GOT3 (cell line): ENCODE measurements around the gene ATF7IP2.
"Not testable (repeated sequence)": the region's sequence is repeated elsewhere in the genome, so short reads cannot be mapped to it uniquely, and the experiment has no call there.

Source experiments
- DNase-seq: peaks from one replicate; lab custom pipeline; 2025; ENCODE audit warnings: mixed read lengths; lab: John Stamatoyannopoulos, UW

Gene ATF7IP2, protein sequence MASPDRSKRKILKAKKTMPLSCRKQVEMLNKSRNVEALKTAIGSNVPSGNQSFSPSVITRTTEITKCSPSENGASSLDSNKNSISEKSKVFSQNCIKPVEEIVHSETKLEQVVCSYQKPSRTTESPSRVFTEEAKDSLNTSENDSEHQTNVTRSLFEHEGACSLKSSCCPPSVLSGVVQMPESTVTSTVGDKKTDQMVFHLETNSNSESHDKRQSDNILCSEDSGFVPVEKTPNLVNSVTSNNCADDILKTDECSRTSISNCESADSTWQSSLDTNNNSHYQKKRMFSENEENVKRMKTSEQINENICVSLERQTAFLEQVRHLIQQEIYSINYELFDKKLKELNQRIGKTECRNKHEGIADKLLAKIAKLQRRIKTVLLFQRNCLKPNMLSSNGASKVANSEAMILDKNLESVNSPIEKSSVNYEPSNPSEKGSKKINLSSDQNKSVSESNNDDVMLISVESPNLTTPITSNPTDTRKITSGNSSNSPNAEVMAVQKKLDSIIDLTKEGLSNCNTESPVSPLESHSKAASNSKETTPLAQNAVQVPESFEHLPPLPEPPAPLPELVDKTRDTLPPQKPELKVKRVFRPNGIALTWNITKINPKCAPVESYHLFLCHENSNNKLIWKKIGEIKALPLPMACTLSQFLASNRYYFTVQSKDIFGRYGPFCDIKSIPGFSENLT

DNA sequence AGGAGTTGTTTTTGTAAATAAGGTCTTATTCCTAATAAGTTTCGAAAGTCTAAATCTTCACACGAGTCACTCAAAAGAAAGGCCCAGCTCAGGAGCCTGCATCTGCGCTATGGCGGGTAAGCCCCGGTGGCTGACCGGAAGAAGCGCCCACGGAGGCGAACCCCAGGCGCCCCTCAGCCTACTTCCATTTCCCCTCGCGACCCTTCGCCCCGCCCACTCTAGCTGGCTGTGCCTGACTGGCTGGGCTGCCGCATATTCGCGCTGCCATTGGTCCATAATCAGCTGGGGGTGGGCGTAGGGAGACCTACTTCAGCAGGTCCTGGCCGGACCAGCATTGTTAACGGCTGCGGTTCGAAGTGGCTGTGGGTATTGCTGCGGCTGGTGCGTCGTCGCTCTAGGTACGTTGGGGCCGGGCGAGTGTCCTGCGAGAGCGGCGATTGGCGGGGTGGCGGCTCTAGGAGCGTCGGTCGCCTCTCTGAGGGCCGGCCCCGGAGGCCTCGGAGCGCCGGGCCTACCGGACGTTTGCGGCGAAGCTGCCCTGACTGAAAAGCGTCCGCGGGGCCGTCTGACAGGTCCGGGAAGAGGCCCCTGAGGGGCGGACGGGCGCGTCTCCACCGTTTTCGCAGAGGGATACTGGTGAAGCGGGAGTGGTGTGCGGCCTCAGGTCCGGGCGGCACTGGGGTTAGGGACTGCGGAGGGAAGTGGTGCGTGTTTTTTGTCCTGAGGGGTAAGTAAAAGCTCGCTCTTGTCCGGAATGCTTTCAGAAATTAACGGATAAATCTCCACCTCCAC, at the start of gene ATF7IP2:
Gene ATF7IP2, plus strand, starts transcription at position 337 of the 792 bp plus-strand sequence. CDS start 44,560 bp downstream, outside the sequence.
- peak; percentile 48 for DNase-seq

DNA sequence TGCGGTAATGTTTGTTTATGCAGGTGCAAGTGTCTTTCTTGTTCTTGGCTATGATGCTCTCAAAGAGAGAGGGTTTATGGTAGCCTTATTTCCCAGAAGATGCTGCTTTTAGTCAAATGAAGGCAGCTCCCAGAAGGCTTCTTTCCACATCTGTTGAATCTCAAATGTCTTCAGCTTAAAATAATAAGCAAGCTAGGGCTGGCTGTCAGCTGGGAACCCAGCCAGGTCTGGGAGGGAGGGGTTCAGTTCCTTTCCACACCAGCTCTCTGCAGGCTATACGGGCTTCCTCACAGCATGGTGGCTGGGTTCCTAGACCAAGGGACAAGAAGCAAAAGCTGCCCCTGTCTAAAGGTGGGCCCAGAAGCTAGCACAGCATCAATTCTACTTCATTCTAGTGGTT, 47.4 kb upstream of the ATF7IP2 start:
- no peak for DNase-seq

DNA sequence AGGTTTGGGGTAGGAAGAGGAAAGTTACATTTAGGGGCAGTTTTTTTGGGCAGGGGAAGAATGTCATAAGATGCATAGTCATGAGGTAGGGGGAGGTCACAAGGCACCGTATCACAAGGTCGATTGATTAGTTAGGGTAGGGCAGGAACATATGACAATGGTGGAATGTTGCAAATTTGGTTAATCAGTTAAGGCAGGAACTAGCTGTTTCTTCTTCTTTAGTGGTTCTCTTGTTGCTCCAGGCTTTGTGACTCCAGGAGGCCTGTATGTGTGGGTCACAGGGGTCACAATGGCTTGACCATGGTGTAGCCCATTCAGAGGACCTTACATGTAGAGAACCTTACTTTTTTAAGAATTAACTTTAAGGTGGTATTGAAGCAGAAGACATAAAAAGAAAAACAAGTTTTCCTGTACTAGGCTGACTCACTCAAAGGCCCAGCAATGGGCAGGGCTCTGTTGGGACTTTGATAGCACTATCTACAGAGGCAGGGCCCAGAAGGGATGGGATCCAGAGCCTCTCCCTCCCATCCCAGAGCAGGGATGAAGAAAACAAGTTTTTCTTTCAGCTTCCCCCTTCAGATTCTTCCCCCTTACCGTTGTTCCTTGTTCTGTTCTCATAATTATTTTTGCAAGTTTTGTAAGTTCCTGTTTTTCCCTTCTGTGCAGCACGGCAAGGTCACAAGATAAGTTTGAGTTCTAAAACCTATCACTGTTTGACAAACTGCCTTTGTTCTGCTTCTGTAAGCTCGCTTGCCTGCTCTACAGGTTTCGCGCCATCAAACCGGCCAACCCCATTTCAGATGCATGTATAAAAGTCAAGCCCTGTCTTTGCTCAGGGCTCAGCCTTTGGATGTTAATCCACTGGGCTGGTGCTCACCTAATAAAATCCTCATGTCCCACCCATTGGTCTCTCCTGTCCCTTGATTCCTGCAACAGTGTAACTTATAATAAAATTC, 45.8 kb upstream of the ATF7IP2 start:
- no peak for DNase-seq

DNA sequence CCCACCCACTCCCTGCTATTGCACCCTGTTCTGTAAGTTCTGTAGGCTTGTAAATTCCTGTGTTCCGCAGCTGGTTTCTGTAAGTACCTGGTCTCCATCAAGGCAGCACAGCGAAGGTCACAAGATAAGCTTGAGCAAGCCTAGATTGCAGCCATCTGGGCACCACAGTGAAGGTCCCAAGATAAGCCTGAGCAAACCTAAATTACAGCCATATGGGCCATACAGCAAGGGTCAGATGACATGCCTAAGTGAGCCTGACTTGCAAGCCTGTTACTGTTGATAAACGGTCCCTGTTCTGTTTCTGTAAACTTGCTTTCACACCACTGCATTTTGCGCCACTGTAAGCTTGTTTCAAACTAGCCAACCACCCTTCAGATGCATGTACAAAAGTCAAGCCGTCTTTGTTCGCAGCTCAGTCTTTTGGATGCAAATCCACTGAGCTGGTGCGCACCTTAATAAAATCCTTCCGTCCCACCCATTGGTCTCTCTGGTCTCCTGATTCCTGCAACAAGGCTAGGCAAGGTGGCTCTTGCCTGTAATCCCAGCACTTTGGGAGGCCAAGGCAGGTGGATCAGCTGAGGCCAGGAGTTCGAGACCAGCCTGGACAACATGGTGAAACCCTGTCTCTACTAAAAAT, 42.6 kb upstream of the ATF7IP2 start:
- DNase-seq: no peak

DNA sequence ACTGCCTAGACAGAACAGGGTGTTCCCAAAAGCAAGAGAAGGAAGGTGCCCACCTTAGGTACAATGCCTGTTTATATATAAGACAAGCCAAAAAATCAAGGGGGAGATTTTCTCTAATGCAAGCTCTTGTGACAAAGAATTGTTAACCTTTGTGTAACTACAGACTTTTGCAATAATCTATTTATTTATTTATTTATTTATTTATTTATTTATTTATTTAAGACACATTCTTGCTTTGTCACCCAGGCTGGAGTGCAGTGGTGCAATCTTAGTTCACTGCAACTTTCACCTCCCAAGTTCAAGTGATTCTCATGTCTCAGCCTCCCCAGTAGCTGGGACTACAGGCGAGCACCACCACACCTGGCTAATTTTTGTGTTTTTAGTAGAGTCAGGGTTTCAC, 41.2 kb upstream of the ATF7IP2 start:
- DNase-seq: not testable (repeated sequence)

DNA sequence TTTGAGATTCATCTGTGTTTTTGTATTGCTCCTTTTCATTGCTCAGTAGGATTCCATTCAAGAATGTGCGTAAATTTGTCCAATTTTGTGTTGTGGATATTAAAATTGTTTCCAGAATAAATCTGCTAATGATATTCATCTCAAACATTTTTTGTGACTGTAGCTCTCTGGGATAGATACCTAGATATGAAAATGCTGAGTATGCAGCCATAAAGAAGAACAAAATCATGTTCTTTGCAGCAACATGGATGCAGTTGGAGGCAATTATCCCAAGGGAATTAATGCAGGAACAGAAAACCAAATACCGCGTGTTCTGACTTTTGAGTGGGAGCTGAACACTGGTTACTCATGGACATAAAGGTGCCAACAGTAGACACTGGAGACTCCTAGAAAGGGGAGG, 40.2 kb upstream of the ATF7IP2 start:
- no peak for DNase-seq

DNA sequence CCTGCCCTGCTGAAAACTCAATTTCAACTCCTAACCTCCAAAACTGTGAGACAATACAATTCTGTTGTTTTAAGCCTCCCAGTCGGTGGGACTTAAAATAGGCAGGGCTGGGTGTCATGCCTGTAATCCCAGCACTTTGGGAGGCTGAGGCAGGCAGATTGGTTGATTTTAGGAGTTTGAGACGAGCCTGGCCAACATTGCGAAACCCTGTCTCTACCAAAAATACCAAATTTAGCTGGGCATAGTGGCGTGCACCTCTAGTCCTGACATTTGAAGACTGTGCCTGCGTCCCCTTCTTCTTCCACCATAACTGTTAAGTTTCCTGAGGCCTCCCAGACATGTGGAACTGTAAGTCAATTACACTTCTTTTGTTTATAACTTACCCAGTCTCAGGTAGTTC, 36.0 kb upstream of the ATF7IP2 start:
- no peak for DNase-seq

DNA sequence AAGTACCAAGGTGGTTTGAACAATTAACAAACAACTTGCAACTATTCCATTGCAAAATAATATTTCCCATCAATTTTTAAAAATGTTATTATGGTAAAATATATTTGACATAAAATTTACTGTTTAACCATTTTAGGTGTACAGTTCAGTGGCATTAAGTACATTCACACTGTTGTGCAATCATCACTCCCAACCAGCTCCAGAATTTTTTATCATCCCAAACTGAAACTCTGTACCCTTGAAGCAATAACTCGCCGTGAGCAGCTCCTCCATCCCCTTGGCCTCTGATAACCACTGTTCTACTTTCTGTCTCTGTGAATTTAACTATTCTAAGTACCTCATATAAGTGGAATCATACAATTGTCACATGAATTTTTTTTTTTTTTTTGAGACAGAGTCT, 33.6 kb upstream of the ATF7IP2 start:
- no peak for DNase-seq

DNA sequence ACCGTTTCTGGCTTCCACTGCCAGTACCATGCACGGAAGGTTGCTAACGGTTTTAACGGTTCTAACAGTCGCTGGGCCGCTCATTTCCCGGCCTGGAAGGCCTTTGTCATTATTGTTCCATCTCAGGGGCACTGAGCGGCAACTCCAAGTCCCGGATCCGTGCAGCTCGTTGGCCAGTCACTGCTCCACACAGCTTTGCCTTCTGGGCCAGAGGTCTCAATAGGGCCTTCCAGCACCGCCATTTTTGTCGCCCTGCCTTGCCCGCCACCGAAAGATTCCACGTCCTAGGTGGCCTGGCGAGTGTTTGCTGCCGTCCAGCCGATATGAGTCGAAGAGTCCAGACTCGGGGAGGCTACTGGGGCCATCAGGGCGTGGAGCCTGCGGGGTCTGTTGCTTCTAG, 30.3 kb upstream of the ATF7IP2 start:
- no peak for DNase-seq

DNA sequence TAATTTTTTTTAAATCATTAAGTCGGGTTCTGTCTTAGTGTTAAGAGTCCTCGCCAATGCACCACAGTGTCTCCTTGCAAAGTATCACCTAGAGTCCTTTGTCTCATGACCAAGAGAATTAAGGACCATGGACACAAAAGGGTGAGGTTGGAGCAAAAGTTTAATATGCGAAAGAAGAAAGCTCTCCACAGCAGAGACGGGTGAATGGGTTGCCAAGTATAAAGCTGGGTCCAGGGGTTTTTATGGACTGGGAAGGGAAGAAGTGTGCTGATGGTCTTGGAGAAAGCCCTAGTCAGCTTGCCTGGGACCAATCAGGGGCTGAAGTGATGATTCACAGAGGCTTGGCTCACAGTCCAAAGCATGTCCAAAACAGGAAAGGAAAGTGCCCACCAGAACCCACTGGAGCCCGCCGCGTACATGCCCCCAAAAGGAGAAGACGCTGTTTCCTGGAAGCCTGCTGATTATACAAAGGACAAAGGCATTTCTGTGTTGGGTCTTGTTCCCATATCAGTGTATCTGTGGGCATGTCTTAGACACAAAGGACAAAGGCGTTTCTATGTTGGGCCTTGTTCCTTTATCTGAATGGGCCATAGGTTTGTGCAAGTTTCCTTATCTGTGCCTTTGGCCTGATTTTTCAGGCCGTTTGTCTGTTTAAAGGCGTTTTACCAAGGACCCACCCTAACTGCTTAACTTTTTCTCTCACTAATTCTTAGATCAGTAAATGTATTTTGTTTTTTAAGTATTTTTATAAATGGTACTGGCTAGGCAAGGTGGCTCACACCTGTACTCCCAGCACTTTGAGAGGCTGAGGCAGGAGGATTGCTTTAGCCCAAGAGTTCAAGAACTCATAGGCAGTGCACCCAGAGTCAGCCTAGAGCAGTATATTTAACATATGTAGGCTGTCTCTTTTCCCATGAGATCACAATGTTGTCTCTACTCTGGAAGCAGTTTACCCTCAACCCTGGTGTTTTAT, 28.7 kb upstream of the ATF7IP2 start:
- no peak for DNase-seq

DNA sequence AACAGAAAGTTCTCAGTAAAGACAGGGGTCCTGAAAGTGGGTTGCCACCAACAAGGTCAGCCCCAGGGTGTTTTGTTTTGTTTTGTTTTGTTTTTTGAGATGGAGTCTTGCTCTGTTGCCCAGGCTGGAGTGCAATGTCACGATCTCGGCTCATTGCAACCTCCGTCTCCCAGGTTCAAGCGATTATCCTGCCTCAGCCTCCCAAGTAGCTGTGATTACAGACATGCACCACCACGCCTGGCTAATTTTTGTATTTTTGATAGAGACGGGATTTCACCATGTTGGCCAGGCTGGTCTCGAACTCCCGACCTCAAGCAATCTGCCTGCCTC, 24.1 kb upstream of the ATF7IP2 start:
- not testable (repeated sequence) for DNase-seq

DNA sequence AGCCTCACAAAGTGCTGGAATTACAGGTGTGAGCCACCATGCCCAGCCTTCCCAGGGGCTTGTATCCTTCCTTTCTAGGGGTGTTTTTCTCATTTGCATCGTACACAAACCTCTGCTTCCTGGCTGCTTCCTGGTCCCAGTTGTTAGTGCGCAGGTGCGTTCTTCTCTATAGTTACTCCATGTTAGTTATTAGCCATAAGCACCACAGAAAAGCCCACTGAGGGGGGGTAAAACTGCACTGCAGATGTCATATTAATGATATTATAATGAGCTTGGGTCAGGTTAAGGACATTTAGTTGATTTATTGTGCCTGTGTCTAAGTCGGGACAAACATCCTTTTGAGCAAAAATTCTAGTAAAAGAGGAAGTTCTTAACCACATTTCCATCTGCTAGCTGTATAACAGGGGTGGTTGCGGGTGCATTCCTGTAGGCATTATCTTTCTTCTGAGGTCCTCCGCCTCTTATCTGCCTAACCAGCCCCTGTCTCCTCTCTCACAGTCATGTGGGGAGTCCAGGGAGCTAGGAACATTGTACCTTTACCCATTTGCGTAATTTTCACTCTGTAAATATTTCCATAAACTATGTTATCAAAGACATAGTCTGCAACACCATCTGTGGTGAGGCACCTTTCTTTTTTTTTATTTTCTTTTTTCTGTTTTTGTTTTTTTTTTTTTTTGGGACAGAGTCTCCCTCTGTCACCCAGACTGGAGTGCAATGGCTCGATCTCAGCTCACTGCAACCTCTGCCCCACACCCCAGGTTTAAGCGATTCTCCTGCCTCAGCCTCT, 23.6 kb upstream of the ATF7IP2 start:
- no peak for DNase-seq

DNA sequence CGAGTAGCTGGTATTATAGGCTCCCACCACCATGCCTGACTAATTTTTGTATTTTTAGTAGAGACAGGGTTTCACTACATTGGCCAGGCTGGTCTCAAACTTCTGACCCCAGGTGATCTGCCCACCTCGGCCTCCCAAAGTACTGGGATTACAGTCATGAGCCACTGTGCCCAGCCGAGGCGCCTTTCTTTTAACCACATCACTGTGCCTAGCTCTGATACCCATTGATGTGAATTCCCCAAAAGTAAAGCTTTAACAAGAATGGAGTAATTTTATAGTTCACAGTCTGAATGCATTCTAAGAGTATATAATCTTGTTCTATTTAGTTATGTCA, 23.0 kb upstream of the ATF7IP2 start:
- not testable (repeated sequence) for DNase-seq

DNA sequence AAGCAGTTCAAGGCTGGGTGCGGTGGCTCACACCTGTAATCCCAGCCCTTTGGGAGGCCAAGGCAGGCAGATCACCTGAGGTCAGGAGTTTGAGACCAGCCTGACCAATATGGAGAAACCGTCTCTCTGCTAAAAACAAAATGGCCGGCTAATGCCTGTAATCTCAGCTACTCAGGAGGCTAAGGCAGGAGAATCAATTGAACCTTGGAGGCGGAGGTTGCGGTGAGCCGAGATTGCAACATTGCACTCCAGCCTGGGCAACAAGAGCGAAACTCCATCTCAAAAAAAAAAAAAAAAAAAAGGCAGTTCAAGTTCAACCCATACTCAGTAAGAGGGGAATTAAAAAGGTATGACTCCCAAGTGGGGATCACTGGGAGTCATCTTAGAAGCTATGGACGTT, 19.2 kb upstream of the ATF7IP2 start:
- DNase-seq: not testable (repeated sequence)

DNA sequence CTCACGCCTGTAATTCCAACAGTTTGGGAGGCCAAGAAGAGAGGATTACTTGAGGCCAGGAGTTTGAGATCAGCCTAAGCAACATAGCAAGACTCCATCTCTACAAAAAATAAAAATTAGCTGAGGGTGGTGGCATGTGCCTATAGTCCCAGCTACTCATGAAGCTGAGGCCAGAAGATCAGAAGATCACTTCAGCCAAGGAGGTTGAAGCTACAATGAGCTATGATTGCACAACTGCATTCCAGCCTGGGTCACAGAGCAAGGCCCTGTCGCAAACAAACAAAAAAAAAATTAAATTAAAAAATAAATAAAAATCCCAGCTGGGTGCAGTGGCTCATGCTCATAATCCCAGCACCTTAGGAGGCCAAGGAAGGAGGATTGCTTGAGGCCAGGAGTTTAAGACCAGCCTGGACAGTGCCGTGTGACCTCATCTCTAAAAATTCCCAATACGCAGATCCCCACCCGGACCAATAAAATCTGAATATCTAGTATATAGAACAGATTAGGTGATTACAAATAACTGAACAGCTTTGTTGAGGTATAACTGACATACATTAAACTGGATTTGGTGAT, 18.2 kb upstream of the ATF7IP2 start:
- no peak for DNase-seq

DNA sequence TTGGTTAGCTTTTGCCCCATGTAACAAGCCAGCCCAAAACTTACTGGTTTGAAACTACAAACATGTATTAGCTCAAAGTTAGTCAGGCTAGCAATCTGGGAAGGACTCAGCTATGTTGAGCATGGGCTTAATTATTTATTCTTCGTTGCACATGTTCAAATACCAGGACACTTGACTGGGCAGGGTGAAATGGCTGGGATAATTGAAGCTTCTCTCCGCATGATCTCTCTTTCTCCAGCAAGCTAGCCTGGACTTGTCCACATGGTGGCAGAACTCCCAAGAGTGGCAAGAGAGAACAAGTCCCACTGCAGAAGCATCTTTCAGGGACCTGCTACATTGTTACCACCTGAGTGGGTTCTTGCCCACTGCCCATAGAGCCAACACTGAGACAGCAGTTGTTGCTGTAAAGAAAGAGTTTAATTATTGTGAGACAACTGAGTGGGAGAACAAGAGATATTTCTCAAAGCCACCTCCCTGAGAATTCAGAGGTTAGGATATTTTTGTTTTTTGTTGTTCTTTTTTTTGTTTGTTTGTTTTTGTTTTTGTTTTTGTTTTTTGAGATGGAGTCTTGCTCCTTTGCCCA, 16.8 kb upstream of the ATF7IP2 start:
- DNase-seq: no peak

DNA sequence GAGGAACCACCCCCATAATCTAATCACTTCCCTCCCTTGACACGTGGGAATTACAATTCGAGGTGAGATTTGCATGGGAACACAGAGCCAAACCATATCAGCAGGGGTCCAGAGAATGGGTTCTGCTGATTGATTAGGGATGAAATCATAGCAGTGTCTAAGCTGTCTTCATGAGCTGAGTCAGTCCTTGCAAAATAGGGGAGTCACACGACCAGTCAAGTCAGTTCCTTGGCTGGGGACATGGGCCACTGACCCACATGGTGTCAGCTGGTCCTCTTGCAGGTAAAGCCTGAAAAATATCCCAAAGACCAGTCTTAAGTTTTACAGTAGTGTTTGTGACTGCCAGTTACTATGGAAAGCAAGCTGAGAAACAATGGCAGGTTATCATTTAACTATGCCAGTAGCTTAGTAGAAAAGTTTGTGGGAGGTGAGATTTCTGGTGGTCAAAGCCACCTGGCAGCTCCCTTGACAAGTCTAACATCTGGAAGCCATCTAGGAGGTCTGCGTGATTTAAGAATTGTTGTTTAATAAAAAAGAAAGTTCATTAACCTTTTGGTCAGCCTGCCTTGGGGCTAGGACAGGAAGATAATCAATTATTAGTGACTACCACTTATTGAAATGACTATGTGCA, 15.7 kb upstream of the ATF7IP2 start:
- no peak for DNase-seq

DNA sequence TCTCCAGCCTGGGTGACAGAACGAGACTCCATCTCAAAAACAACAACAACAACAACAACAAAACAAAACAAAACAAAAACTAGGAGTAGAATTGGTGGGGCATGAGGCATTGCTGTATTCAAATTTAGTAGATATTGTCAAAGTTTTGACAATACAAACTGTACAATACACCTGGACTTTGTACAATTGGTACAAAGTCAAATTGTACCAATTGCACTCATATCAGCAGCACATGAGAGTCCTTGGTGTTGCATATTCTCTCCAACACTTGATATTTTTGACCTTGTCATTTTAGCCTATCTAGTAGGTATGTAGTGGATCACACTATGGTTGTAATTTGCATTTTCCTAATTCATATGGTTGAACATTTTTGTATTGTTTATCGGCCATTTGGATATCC, 14.3 kb upstream of the ATF7IP2 start:
- no peak for DNase-seq
